ENCODE results near the gene BPI. TPM values are rescaled to one million over a fixed set of nuclear protein-coding genes. Genes with fewer than 3 reads are reported as not detected.
"Not testable (repeated sequence)": the region's sequence is repeated elsewhere in the genome, so short reads cannot be mapped to it uniquely, and the experiment has no call there.

The BPI gene
- not detected for total RNA-seq

DNA sequence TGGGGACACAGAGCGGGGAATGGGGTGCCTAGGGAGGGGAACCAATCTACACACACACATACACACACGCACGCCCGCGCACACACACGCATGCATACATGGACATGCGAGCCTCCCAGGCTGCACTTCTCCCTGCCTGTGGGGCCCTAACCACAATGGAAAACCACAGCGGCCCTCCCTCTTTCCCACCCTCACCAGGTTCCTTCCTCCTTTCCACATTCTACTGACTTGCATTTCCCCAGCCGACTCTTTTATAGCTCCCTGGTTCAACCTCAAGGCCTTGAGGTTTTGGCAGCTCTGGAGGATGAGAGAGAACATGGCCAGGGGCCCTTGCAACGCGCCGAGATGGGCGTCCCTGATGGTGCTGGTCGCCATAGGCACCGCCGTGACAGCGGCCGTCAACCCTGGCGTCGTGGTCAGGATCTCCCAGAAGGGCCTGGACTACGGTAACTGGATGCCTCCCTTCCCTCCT, at the start of gene BPI:
Gene BPI (plus strand): TSS at position 249 of the 472 bp plus-strand sequence. CDS start 68 bp downstream, at position 317.
- no peak for DNase-seq
- intact Hi-C loops (cut with DNase I; ENCODE audit: low total_unique reads), result no loop called here
- H3K27ac ChIP-seq, result no peak within 1 kb of the TSS

DNA sequence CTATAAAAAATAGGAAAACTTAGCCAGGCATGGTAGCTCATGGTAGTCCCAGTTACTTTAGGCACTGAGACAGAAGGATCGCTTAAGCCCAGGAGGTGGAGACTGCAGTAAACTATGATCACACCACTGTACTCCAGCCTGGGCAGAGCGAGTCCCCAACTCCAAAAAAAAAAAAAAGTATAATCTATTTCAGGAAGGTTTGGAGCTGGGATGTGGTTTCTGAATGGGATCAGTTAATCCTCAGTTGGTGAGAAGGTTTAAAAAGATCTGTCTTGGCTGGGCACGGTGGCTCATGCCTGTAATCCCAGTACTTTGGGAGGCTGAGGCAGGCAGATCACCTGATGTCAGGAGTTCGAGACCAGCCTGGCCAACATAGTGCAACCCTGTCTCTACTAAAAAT, 49.3 kb upstream of the BPI start:
- in situ Hi-C loops (cut with MboI; ENCODE audit: low pct_ligation_motif_present in 1 of 4, low pct_unique_long_range_greater_than_20kb in 1 of 4, low sequenced_read_pairs in 3 of 4); H3K9me3 ChIP-seq; intact Hi-C loops (cut with DNase I; ENCODE audit: low total_unique reads); H3K4me1 ChIP-seq; H3K27me3 ChIP-seq; H3K36me3 ChIP-seq; DNase-seq; H3K4me3 ChIP-seq: not testable (repeated sequence)
- H3K27ac ChIP-seq, result peak overlapping the region; percentile 32 to 56 (median 50)
- 78 to 85% methylated on average over 3 to 4 of the region's 4 CpGs for WGBS, 2 donors (ENCODE audit: low coverage in 1 of 2)

More for the DNA sequence above, at the start of gene BPI:
- Histone ChIP-seq H3K36me3 (no peaks in the 10 kb centered on the region), H3K4me1 (peaks cover 0 to 5% (median 0%) of the 10 kb centered on the region in 4 donors), H3K4me3 (no peak within 1 kb of the TSS), H3K27me3 (peaks cover 17% of the 10 kb centered on the region), H3K9me3 (no peaks in the 10 kb centered on the region)
- in situ Hi-C loops (cut with MboI; ENCODE audit: low pct_ligation_motif_present in 1 of 4, low pct_unique_long_range_greater_than_20kb in 1 of 4, low sequenced_read_pairs in 3 of 4), result no loop called here
- no peak for TF ChIP-seq EP300 (IDR thresholded peaks at IDR 0.05; ENCODE audit: low read depth)
- TF ChIP-seq POLR2AphosphoS5 (IDR thresholded peaks at IDR 0.05), result no peak
- TF ChIP-seq, protein P1, sequence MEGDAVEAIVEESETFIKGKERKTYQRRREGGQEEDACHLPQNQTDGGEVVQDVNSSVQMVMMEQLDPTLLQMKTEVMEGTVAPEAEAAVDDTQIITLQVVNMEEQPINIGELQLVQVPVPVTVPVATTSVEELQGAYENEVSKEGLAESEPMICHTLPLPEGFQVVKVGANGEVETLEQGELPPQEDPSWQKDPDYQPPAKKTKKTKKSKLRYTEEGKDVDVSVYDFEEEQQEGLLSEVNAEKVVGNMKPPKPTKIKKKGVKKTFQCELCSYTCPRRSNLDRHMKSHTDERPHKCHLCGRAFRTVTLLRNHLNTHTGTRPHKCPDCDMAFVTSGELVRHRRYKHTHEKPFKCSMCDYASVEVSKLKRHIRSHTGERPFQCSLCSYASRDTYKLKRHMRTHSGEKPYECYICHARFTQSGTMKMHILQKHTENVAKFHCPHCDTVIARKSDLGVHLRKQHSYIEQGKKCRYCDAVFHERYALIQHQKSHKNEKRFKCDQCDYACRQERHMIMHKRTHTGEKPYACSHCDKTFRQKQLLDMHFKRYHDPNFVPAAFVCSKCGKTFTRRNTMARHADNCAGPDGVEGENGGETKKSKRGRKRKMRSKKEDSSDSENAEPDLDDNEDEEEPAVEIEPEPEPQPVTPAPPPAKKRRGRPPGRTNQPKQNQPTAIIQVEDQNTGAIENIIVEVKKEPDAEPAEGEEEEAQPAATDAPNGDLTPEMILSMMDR (IDR thresholded peaks at IDR 0.05), result no peak
- TF ChIP-seq POLR2A (IDR thresholded peaks at IDR 0.05), result no peak
- WGBS, 2 donors (ENCODE audit: low coverage in 1 of 2), result 68% methylated on average over 21 of the region's 21 CpGs; no CpG with 5 or more reads in 1 of the 2 donors

DNA sequence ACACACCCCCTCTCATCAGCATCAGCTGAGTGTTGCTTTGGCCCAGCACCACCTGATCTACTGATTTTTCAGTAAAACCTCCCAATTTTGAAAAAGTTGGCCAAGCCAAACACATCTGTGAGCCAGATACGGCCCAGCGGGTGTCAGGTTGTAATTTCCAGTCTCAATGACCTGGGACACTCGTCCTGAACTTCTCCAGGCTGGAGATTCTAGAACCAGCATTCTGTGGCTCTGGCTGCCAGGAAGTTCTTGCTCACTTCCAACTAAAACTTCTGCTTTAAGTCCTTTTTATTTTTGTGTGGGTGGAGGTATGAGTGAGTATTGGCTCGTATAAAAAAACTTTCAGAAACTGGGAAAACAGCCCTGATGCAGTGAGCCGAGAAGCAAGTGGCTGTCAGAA, 48.6 kb upstream of the BPI start:
- Histone ChIP-seq H3K27me3 (peaks cover 14% of the 10 kb centered on the region), H3K27ac (peak overlapping the region; percentile 32 to 56 (median 50)), H3K36me3 (no peaks in the 10 kb centered on the region), H3K4me3 (no peak overlapping the region), H3K4me1 (peaks cover 0 to 11% (median 0%) of the 10 kb centered on the region in 4 donors), H3K9me3 (no peaks in the 10 kb centered on the region)
- TF ChIP-seq POLR2A (IDR thresholded peaks at IDR 0.05) (no peak), EP300 (IDR thresholded peaks at IDR 0.05; ENCODE audit: low read depth) (no peak), POLR2AphosphoS5 (IDR thresholded peaks at IDR 0.05) (no peak)
- TF ChIP-seq, protein P1 (IDR thresholded peaks at IDR 0.05), result no peak
- intact Hi-C loops (cut with DNase I; ENCODE audit: low total_unique reads) (no loop called here), in situ Hi-C loops (cut with MboI; ENCODE audit: low pct_ligation_motif_present in 1 of 4, low pct_unique_long_range_greater_than_20kb in 1 of 4, low sequenced_read_pairs in 3 of 4) (no loop called here)
- WGBS, 2 donors (ENCODE audit: low coverage in 1 of 2), result 72% methylated on average over 5 of the region's 5 CpGs; no CpG with 5 or more reads in 1 of the 2 donors
- DNase-seq, result no peak

DNA sequence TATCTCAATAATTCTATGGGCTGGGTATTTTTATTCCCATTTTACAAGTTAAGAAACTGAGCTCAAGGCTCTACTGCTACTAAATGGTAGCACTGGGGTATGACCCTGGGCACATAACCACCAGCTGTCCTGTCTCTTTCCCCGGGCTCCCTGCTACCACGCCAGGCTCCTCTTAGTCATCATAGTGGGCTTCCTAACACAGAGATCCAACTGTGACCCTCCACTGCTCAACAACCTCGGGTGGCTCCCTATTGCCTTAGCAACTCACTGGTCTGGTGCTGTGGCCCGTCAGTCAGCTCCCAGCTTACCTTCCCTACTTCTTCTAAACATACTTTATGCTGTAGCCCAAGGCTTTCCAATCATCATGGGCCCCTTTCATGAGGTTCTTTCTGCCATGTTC, 47.9 kb upstream of the BPI start:
- H3K9me3 ChIP-seq, result no peaks in the 10 kb centered on the region
- no peaks in the 10 kb centered on the region for H3K36me3 ChIP-seq
- intact Hi-C loops (cut with DNase I; ENCODE audit: low total_unique reads), result no loop called here
- DNase-seq, result no peak
- in situ Hi-C loops (cut with MboI; ENCODE audit: low pct_ligation_motif_present in 1 of 4, low pct_unique_long_range_greater_than_20kb in 1 of 4, low sequenced_read_pairs in 3 of 4), result no loop called here
- peaks cover 0 to 13% (median 0%) of the 10 kb centered on the region in 4 donors for H3K4me1 ChIP-seq
- TF ChIP-seq, protein P1 (IDR thresholded peaks at IDR 0.05), result no peak
- TF ChIP-seq POLR2AphosphoS5 (IDR thresholded peaks at IDR 0.05) (no peak), POLR2A (IDR thresholded peaks at IDR 0.05) (no peak), EP300 (IDR thresholded peaks at IDR 0.05; ENCODE audit: low read depth) (no peak)
- 76 to 83% methylated on average over 3 to 4 of the region's 4 CpGs for WGBS, 2 donors (ENCODE audit: low coverage in 1 of 2)
- no peak overlapping the region for H3K4me3 ChIP-seq
- H3K27ac ChIP-seq, result peak overlapping the region; percentile 32 to 56 (median 50)
- peaks cover 20% of the 10 kb centered on the region for H3K27me3 ChIP-seq

DNA sequence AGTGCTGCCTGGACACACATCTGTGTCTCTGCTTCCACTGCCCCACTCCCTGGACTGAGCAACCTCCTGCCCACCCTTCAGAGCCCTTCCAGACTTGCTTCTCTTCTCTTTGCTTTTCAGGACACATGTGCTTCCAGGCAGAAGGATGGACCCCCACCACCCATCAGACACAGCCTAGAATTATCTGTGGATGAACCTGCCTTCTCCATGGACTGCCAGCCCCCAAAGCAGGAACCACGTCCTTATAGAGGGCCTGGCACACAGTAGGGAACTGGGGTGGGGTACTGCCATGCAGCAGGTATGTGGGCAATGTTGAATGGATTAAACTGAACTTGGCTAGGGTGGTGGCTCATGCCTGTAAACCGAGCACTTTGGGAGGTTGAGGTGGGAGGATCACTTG, 47.0 kb upstream of the BPI start:
- TF ChIP-seq POLR2AphosphoS5 (IDR thresholded peaks at IDR 0.05) (no peak), POLR2A (IDR thresholded peaks at IDR 0.05) (no peak), EP300 (IDR thresholded peaks at IDR 0.05; ENCODE audit: low read depth) (no peak)
- TF ChIP-seq, protein P1 (IDR thresholded peaks at IDR 0.05), result no peak
- peak overlapping the region in 3 of 4 donors; percentile 0 to 32 (median 25) for H3K27ac ChIP-seq
- peaks cover 29% of the 10 kb centered on the region for H3K27me3 ChIP-seq
- no peaks in the 10 kb centered on the region for H3K9me3 ChIP-seq
- no peak for DNase-seq
- 40 to 63% methylated on average over 1 to 2 of the region's 2 CpGs for WGBS, 2 donors (ENCODE audit: low coverage in 1 of 2)
- in situ Hi-C loops (cut with MboI; ENCODE audit: low pct_ligation_motif_present in 1 of 4, low pct_unique_long_range_greater_than_20kb in 1 of 4, low sequenced_read_pairs in 3 of 4) (no loop called here), intact Hi-C loops (cut with DNase I; ENCODE audit: low total_unique reads) (no loop called here)
- H3K36me3 ChIP-seq, result no peaks in the 10 kb centered on the region
- no peak overlapping the region for H3K4me3 ChIP-seq
- peaks cover 0 to 13% (median 0%) of the 10 kb centered on the region in 4 donors for H3K4me1 ChIP-seq
